MCF 10A (cell line): Measurements from ENCODE around the gene CBFA2T3. TPM values are rescaled to one million over a fixed set of nuclear protein-coding genes. Genes with fewer than 3 reads are reported as not detected.
A peak's percentile ranks its signal among the peaks of the same experiment; 100 is the strongest.

ENCODE experiments used
- BruUV-seq: library from RNA; stranded (reverse); fragments of 400-500 nt; replicated peaks from 2 replicates; lab custom pipeline; 2021; lab: Mats Ljungman, UMichigan
- CTCF ChIA-PET: fragments of 300-600 bp; sonication (Branson Sonifier 250); formaldehyde crosslinking; extraction: SDS; loops from one replicate; lab custom pipeline; 2021; ENCODE audit warnings: antibody characterized with exemption, inconsistent platforms; lab: Yijun Ruan, JAX
- POLR2A ChIA-PET: fragments of 300-600, 350-650 bp; sonication (Branson Sonifier 250); formaldehyde crosslinking; extraction: SDS; loops from one replicate; lab custom pipeline; 2020; ENCODE audit warnings: antibody characterized with exemption, inconsistent platforms; lab: Yijun Ruan, JAX
- DNase-seq: peaks from one replicate; pipeline ENCODE4 v3.0.0-alpha.2; 2018; ENCODE audit not compliant: unreplicated experiment
- H3K27ac Mint-ChIP-seq: one replicate; pipeline ENCODE4 v1.8.0; 2022; ENCODE audit warnings: mild to moderate bottlenecking, low read depth, mixed read lengths; ENCODE audit not compliant: unreplicated experiment
- H3K27me3 Mint-ChIP-seq: one replicate; pipeline ENCODE4 v1.8.0; 2022; ENCODE audit warnings: mixed read lengths; ENCODE audit not compliant: insufficient read depth, unreplicated experiment
- H3K36me3 Mint-ChIP-seq: one replicate; pipeline ENCODE4 v1.8.0; 2022; ENCODE audit warnings: mild to moderate bottlenecking, moderate library complexity, mixed read lengths; ENCODE audit not compliant: insufficient read depth, unreplicated experiment
- H3K4me1 Mint-ChIP-seq: one replicate; pipeline ENCODE4 v1.8.0; 2022; ENCODE audit warnings: mixed read lengths; ENCODE audit not compliant: insufficient read depth, unreplicated experiment
- H3K4me3 Mint-ChIP-seq: one replicate; pipeline ENCODE4 v1.8.0; 2022; ENCODE audit warnings: mild to moderate bottlenecking, moderate library complexity, mixed read lengths; ENCODE audit not compliant: unreplicated experiment
- H3K9me3 Mint-ChIP-seq: one replicate; pipeline ENCODE4 v1.8.0; 2022; ENCODE audit warnings: mixed read lengths; ENCODE audit not compliant: unreplicated experiment
- CTCF ChIP-seq: fragments of 200-600 bp; IDR thresholded peaks from one replicate; pipeline ENCODE4 v1.8.0; 2022; ENCODE audit warnings: antibody characterized with exemption, mild to moderate bottlenecking; ENCODE audit not compliant: unreplicated experiment
- intact Hi-C: fragments of 100-400 bp; cut with micrococcal nuclease; formaldehyde crosslinking; loops from 2 replicates; pipeline ENCODE4 v1.14.1; 2022
- total RNA-seq: library from RNA; stranded (reverse); gene quantifications from 2 replicates; pipeline ENCODE4 v1.2.3, GENCODE V29; 2022

Gene CBFA2T3
- total RNA-seq, 1 experiment from 2014 or later = not detected

- BruUV-seq = no TSS peak
- Mint-ChIP-seq H3K9me3 (no peaks in the 10 kb centered on the region), H3K27ac (no peak overlapping the region), H3K4me3 (no peak overlapping the region), H3K27me3 (no peaks in the 10 kb centered on the region), H3K36me3 (peaks cover 16% of the 10 kb centered on the region), H3K4me1 (peaks cover 14% of the 10 kb centered on the region)
- intact Hi-C loops = no loop called here
- no peak for DNase-seq
- TF ChIP-seq CTCF = no peak
- CTCF ChIA-PET = interaction anchor here (0.8 to 1.1 kb wide), 2 partner anchors 9 to 30 kb away, joined by 3 read pairs; no protein-coding TSS in a partner anchor
- POLR2A ChIA-PET = no interaction called here
Observed at GRCh38 chr16:88827727-88828126, 149.3 kb downstream of the CBFA2T3 start.

GRCh38 chr16:88826070-88826840, 150.8 kb downstream of the CBFA2T3 start:
- Mint-ChIP-seq H3K9me3 (no peaks in the 10 kb centered on the region), H3K27ac (peak overlapping the region; percentile 64), H3K4me3 (peak overlapping the region; percentile 37), H3K4me1 (peaks cover 14% of the 10 kb centered on the region), H3K27me3 (no peaks in the 10 kb centered on the region), H3K36me3 (peaks cover 10% of the 10 kb centered on the region)
- CTCF ChIA-PET = no interaction called here
- BruUV-seq = no TSS peak
- POLR2A ChIA-PET = interaction anchor here (0.6 to 2.0 kb wide), 6 partner anchors 9 to 32 kb away, joined by 3 to 14 read pairs (median 4); partner anchors contain the start of genes APRT, GALNS and TRAPPC2L
- peak; percentile 30 for DNase-seq
- intact Hi-C loops = no loop called here
- no peak for TF ChIP-seq CTCF

- ChIA-PET CTCF (no interaction called here), POLR2A (interaction anchor here (1.0 to 2.0 kb wide), 4 partner anchors 10 to 33 kb away, joined by 3 to 14 read pairs (median 6); partner anchors contain the start of genes APRT, GALNS and TRAPPC2L)
- TF ChIP-seq CTCF = no peak
- no peak for DNase-seq
- no peak overlapping the region for H3K4me3 Mint-ChIP-seq
- H3K27me3 Mint-ChIP-seq = no peaks in the 10 kb centered on the region
- H3K27ac Mint-ChIP-seq = no peak overlapping the region
- peaks cover 14% of the 10 kb centered on the region for H3K4me1 Mint-ChIP-seq
- no TSS peak for BruUV-seq
- H3K9me3 Mint-ChIP-seq = no peaks in the 10 kb centered on the region
- peaks cover 10% of the 10 kb centered on the region for H3K36me3 Mint-ChIP-seq
- intact Hi-C loops = no loop called here
Observed at GRCh38 chr16:88825146-88825545, 151.9 kb downstream of the CBFA2T3 start.

Other genes with a start within 250 kb of the CBFA2T3 start
- gene PIEZO1, start 192.0 kb downstream of the CBFA2T3 start, total RNA-seq = 193 and 195 TPM in 2 replicates
- gene CDT1, start 173.4 kb downstream of the CBFA2T3 start, total RNA-seq = 5.3 and 16.6 TPM in 2 replicates
- gene APRT, start 165.3 kb downstream of the CBFA2T3 start, total RNA-seq = 231 and 248 TPM in 2 replicates
- 26.0 and 31.6 TPM in 2 replicates for gene GALNS, start 120.3 kb downstream of the CBFA2T3 start, total RNA-seq
- gene TRAPPC2L, start 120.1 kb downstream of the CBFA2T3 start, total RNA-seq = 35.6 and 42.6 TPM in 2 replicates
- not detected in 2 replicates for gene PABPN1L, start 110.5 kb downstream of the CBFA2T3 start, total RNA-seq
- gene ACSF3, start 116.6 kb upstream of the CBFA2T3 start, total RNA-seq = 39.2 and 43.7 TPM in 2 replicates
- gene CDH15, start 194.5 kb upstream of the CBFA2T3 start, total RNA-seq = not detected in 2 replicates
- not detected in 2 replicates for gene SLC22A31, start 223.3 kb upstream of the CBFA2T3 start, total RNA-seq
- 13.5 and 15.8 TPM in 2 replicates for gene ZNF778, start 240.5 kb upstream of the CBFA2T3 start, total RNA-seq